ENCODE measurements around the gene LRP5.

Gene LRP5

DNA sequence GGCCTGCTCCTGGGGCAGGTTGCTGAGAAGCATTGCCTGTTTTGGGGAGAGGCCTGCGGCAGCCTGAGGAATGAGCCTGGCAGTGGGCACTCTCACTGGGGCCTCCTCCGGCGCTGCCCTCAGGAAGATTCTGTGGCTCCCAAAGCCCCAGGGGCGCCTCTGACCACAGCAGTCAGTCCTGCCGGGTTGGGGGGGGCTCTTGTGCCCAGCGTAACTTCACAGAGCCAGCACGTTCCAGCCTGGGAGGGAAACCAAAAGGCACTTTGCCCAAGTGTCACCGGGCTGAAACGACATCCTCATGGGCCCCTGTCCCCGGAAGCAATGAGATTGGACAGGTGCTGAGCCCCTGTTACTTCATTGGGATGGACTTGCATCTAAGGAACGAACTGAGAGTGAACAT is 4.3 kb upstream of the LRP5 start:
- H3K4me3 ChIP-seq (ENCODE audit: low read depth, low read length): no peak overlapping the region

DNA sequence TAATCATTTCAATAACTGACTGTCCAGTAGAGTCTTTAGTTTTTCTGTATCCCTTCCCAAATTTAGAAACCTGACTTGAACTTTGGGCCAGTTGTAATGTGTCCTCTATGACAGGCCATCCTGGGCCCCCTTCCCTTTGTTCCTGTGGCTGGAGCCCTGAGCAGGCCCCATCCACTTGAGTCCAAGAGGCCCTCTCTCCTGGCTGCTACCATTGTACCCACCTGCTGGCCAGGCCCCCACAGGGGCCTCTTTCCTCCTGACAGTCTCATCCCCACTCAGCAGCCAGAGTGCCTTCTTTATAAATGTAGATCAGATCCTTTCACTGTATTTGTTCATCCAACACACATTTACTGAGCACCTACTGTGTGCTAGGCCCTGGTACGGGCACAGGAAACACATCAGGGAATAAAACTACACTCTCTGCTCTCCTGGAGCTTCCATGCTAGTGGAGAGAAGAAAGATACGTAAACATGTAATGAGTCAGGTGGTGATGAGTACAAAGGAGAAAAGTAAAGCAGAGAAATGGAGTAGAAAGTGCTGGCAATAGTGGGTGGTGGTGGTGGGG is 2.7 kb upstream of the LRP5 start:
- H3K4me3 ChIP-seq (ENCODE audit: low read depth, low read length): no peak overlapping the region

DNA sequence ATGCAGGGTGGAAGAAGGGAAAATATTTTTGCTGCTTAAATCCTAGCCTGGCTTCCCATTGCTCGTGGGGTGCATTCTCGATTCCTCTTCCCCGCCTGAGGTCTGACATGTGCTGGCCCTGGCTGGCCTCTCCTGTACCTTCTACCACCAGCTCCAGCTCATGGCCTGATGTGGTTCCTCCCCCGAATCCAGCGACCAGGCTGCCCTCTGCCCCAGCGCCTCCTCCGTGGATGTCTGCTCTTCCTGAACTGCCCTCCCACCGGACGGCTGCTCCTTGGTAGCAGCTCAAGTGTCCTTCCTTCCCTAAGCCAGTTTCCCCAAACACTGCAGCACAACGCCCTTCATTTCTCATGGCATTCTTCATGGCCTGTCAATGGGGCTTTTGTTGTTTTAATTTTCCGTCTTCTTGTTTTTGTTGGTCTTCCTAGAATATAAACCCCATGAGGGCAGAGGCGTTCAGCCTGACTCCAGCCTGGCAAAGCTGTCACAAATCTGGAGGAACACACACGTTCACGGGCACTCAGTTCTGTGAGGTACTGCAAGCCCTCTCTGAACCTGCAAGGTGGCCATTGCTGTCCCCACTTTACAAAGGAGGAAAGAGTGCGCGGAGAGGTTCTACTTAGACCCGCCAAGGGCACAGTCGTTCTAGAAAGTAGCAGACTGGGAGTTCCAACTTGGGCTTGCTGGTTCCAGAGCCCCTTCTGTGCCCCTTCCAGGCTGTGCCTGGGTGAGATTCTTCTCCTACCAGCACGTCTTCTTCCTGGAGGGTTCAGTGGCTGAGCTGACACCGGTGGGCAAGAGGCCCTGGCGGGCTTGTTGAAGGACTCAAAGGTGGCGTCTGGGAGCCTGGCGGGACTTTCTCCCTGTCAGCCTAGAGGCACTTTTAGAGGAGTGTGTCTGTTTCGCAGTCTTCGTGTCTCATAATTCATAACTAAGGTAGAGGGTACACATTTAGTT is 953 bp upstream of the LRP5 start:
- no peak overlapping the region for H3K4me3 ChIP-seq (ENCODE audit: low read depth, low read length)

DNA sequence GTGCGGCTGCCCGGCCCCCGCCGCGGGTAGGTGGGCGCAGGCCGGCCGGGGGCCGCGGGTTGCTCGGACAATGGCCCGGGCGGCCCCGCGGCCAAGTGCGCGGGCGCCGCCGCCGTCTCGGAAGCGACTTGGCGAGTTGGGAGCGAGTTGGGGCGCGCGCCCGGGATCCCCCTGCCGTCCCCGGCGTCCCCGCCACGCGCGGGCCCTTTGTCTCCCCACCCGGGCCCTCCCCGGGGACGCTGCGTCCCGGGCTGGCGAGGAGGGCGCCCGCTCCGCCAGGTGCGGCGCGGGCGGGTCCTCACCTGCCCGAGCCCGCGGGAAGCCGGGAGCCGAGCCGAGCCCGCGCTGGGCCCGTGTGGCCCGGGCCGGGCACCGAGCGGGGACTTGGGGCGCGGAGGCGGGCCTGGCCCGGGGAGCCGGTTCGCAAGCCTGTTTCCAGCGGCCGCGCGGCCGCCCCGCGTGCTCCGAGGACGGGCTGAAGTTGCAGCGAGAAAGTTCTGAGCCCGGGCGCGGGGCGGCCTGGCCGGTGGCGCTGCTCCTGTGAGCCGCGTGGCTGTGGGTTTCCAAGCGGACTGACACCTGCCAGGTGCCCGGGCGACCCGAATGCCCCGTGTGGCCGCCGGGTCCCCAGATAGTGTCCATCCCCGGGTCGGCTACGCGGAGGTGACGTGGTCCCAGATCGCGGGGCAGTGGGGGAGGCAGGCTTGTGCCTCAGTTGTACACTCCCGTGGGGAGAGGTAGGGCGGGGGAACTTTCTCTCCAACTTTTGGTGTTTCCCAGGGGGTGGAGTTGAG is 586 bp downstream of the LRP5 start:
- H3K4me3 ChIP-seq (ENCODE audit: low read depth, low read length): peak overlapping the region; percentile 65

DNA sequence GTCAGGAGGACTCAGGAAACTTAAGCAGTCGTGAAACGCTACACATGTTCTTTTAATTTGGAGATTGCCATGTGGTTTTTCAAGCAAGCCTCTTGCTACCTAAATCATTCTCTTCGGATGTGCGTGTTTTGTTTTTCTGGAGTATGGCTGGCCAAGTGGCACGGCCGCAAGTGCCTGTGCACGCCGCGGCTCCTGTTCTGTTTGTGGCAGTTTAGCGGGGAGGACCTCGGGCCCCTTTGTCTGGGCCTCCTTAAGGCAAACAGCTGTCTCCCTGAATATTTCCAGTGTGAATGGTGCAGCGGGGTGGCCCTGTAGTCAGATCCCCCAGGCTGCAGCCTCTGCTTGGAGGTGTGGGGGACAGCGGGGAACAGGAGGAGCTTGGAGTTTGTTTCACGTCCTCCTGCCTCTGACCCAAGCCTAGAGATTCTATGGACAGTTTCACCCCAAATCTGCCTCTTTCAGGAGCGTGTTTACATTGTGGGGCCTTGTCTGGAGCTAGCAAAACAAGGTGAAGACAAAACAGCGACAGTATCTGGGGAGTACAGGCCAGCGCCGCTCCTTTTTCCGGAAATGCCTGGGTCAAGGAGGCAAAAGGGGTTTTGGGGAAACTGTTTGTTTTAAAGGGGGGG is 1.3 kb downstream of the LRP5 start:
- H3K4me3 ChIP-seq (ENCODE audit: low read depth, low read length): peak overlapping the region; percentile 65

DNA sequence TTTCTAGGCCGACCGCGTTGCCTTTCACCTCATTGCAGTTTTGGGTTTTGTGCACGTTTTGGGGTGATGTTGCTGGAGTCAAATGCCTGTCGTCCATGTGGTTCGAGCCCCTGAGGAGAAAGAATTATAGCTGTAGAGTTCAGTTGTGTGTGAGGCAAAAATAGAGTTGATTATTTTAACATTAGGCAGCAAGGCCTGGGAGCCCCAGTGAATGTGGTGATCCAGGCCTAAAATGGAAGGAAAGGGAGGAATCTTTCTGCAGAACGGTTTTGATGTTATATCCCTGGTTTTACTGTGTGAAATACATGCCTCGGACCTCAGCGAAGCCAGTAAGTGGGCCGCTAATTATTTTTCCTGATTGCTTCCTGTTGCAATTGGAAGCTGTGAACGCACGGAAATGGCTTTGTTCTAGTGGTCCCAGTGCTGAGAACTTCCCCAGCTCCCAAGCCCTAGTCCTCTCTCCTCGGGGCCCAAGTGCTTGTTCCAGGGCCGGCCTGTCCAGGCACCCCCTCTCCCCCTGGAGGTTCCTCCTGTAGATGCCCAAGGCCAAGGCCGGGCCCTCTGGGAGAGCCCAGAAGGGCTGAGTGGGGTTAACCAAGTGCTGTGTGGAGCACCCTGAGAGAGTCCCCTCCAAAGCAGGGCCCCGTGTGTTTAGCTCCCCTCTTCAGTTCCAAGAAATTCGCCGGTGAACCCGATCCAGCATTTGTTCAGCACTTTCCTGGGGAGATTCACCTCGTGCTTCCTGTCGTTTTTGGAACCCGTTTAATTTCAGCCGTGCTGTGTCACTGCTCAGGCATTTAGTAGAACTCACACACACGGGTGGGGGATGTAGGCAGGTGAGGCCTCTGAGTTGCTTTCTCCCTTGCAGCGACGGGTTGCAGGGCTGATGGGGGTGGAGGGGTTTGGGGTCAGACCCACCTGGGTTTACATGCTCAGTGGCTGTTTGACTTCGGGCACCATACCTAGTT is 2.1 kb downstream of the LRP5 start:
- H3K4me3 ChIP-seq (ENCODE audit: low read depth, low read length): peak overlapping the region; percentile 65

DNA sequence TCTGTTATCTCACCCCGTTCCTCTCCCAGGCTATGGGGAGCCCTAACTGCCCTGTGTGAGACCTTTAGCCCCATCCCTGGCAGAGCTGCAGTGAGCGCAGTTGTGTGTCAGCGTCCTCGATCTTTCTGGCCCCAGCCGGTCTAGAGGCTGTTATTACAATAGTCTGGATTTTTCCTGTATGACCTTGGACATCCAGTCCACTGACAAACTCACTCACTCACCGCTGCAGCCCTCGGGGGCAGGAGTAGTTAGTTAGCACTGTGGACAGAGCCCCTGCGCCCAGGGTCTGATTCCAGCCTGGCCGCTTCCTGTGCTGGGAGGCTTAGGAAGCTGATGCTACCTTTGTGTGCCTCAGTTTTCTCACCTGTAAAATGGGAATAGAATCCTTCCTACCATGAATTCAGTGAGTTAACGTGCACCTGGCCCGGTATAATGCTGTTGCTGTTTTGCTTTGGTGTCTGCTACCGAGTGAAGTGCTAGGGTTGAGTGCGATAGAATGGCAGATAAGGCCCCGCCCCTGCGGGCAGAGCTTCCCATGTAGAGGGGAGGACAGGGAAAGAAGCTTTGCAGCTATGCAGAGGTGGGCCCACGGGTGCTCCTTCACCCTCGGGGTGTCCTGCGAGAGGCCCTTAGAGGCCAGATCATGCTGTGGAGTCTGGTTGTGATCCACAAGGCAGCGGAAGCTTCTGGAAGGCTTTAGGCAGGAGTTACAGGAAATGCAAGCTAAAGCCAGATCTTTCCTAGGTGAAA is 3.0 kb downstream of the LRP5 start:
- H3K4me3 ChIP-seq (ENCODE audit: low read depth, low read length): no peak overlapping the region

DNA sequence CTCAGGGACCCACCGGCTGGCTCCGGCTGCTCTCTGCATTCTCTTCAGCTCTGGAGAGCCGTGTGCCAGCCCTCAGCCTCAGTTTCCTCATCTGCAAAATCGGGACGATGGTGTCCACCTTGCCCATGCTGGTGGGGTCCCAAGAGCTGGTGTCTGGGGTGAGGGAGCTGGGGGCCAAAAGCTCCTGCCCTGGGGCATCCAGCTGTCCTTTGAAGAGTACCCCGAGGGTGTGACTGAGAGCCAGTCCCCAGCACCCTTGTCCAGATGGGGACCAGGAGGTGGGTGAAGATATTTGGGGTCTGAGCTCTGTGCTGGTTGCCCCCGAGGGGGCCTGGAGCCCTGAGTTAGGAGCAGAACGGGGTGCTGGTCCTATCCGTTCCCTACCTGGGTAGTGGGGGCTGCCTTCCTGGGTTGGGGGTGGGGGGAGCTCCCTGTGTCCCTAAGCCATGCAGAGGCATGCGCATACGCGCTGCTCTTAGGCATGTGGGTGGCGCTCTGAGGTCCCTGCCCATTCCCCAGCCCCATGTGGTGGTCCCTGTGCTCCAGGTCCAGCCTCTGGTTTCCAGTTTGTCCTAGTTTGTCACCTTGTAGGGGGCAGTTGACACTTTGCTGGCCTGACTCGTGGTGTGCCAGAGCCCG is 4.9 kb downstream of the LRP5 start:
- H3K4me3 ChIP-seq (ENCODE audit: low read depth, low read length): no peak overlapping the region

DNA sequence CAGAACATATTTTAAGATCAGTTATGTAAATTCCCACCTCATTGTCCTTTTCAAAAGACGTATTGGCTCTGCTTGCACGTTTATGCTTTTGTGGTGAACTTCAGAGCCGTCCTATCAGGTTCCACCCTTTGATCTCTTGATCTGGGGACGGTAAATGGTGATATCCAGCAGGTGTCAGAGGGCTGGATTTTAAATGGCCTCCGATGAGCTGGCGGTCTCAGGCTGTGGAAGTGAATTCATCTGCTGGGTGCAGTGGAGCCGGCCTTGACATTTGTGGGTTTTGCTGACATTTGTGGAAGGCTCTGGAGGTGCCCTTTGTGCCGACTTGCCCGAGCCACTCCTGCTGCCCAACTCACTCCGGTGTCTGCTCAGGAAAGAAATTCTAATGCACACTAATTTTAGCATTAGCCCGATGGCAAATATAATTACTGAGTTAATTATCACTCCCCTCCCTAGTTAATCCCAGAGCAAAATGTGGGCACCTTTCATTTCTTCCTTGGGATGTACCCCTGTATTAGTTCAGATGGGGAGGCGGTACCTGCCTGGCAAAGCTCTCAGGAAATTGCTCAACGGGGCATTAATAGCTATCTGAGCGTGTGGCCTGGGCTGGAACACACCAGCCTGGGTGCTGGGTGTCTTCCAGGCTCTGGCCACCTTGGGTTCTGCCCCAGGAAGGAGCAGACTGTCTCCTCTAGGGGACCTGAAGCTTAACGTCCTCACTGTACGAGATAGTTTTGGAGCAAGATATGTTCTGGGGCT is 9.1 kb downstream of the LRP5 start:
- no peak overlapping the region for H3K4me3 ChIP-seq (ENCODE audit: low read depth, low read length)

DNA sequence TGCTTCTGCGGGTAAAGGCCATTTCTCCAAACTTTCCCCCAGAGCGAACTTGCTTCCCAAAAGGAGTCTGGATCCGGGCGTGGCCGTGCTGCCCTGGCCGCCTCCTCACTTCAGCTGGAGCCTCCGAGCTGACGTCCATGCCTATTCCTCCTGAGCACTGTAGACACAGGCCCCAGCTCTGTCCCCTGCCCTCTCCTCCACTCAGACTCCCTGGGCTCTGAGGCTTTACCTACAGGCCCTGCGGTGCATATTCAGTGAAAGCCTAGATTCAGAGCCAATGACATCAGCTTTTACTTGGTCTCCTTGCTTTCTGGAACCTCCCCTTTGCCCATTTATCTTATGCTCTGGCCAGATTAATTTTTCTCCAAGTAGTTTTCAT is 9.7 kb downstream of the LRP5 start:
- H3K4me3 ChIP-seq (ENCODE audit: low read depth, low read length): no peak overlapping the region

DNA sequence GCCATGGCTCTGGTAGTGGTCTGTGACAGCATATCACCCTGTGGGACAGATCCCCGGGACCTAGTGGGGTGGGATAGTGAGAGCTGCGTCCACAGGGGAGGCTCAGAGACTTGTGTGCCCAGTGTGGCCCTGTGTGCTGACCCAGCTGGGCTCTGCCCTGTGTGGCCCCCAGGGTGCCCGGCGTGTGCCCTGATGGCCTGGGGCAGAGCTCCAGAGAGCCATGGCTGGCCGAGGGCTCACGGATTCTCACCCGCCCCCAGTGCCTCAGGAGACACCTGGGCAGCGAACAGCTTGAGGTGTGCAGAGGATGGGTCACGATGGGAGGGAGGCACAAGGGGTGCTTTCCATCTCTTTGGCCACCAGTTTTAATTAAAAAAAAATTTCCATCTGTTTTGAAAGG is 11.8 kb downstream of the LRP5 start:
- H3K4me3 ChIP-seq (ENCODE audit: low read depth, low read length): no peak overlapping the region

DNA sequence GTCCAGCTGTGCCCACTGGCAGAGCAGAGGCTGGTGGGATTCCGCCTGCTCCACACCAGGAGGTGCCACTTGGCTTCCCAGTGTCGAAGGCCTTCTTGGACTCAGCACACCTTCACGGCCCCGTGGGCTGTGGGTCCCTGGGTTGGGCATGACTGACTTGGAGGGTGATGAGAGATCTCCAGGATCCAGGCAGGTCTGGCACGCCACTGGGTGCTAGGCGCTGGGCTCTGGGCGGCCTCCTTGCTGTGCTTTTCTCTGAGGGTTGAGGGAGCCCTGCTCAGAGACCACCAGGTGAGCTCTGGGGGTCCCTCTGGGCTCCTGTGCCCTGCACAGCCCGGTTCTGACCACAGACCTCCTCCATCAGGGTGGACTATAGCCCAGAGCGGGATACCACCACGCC is 12.3 kb downstream of the LRP5 start:
- H3K4me3 ChIP-seq (ENCODE audit: low read depth, low read length): no peak overlapping the region

DNA sequence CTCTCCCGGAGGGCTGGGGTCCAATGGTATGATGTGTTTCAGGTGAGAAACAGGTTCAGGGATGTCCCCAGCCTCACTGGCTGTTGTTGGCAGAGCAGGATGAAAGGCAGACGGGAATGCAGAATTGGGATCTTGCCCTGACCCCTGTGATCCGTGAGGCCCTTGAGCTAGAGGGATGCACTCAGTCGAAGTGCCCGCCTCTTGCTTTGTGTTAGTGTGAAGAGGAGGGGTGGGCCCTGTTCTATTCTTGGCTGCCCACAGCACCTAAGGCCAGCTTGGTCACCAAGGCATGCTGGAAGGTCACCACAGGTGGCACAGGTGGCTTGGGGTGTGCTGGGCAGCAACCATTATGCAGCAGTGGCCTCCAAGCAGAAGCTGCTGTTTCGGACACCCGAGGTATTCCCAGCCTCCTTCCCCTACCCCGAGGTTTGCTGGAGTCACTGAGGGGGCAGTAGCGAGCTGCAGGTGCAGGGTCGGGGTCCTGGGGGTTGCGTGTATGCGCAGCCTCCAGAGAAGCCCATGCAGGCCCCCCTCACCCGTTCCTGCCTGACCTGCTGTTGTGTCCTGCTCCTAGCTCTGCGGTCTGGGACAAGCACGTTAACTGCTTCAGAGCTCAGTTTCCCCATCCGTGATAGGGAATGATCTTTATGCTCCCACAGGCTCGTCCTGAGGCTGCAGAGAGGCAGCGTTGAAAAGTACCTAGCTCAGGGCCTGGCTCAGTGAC is 13.0 kb downstream of the LRP5 start:
- H3K4me3 ChIP-seq (ENCODE audit: low read depth, low read length): no peak overlapping the region

DNA sequence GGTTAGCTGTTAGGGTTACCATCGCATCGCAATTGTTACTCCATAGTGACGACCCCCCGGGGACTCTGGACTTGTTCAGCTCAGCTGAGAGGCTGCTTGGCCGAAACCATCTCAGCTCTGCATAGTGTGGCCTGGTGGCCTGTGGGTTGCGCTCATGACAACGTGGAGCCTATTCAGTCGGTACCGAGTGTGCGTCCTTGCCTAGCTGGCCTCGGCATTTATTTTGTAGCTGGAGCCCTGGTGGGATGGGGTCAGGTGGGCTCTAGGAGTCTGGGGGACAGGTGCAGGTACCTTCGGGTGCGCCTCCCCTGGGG is 13.5 kb downstream of the LRP5 start:
- no peak overlapping the region for H3K4me3 ChIP-seq (ENCODE audit: low read depth, low read length)

DNA sequence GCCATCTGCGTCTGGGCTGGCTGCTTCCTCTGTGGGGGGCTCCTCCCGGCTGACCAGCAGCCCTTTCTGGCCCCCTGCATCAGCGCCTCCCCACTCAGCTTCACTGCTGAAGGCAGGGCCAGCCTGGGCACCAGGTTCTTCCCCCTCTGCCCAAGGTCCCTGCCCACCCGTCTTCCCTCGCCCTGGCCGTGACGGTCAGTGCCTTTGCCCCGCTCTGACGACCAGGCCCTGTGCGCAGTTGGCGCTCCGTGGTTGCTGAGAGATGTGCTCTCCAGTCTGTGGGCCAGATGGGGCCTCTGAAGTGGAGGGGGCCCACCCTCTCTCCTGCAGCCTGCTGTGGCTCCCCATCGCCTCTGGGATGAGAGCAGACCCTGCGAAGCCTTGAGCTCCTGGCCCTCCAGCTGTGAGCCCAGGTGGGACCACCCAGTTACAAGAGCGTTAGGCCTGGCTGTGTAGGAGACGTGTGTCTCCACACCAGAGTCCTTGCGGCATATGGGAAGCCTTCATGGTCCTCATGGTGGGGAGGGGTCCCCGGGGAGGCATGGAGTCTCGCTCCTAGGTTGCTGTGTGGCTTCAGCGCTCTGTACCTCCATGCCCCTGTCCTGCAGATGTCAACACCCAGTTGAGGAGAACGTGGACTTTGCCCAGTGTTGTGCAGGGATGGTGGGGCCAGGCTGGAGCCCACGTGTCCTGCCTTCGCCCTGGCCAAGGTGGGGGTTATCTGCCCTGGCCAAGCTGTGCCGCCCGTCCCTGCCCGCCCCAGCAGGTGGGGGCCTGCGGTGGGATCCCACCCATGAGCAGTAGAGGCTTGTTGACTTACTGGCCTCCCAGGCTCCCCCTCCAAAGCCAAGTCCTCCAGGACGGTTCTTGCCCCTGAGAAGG is 14.2 kb downstream of the LRP5 start:
- H3K4me3 ChIP-seq (ENCODE audit: low read depth, low read length): no peak overlapping the region

DNA sequence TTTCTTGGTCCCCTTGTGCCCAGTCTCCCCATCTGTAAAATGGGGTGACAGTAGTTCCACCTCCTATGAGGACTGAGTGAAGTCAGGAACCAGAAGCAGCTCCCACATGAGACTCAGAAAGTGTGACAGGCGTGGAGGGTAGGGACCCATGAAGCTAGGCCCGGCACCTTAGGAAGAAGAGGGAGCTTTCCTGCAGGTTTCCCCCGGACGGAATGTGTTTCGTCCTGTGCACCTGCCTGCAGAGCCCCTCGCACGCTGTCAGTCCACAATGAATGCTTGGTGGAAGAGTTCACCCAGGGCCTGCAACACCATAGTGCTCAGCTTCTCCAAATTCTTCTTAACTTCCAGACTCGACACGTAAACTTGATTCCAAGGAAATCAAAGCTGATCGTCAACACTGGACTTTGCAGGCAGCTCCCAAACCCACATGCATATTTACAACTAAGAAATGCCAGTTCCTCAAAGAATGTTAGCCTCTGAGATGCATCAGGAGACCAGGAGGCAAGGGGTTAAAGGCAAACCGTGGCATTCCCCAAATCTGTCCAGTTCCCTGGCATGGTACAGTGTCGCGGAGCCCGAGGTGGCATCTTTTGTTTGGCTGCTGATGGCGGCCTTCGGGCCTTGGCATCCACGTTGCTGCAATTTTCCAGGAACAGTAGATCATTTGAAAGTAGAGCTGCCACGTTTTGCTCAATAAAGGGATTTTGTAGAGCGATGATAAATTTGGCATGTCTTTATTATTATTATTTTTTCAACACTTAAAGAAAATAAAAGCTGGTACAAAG is 15.4 kb downstream of the LRP5 start:
- no peak overlapping the region for H3K4me3 ChIP-seq (ENCODE audit: low read depth, low read length)

All from iPS-11a (cell line).